ENCODE data around the gene PGA4.

The PGA4 gene

DNA sequence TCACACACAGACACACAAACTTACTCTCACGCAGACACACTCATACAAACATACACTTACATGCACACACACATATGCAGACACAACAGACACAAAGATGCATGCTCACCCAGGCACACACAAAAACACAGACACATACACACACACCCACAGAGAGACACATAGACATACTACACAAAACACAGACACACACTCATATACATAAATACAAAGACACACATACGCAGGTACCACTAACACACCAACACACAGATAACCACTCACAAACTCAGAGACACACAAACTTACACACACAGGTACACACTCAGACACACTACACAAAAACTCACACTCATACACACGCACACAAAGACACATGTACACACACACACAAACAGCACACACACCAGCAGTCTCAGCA is 50.6 kb downstream of the PGA4 start:
- H3K4me1 ChIP-seq (ENCODE audit: control insufficient read depth in 1 of 2, insufficient read depth in 2 of 2, low read length in 2 of 2): no peaks in the 10 kb centered on the region

DNA sequence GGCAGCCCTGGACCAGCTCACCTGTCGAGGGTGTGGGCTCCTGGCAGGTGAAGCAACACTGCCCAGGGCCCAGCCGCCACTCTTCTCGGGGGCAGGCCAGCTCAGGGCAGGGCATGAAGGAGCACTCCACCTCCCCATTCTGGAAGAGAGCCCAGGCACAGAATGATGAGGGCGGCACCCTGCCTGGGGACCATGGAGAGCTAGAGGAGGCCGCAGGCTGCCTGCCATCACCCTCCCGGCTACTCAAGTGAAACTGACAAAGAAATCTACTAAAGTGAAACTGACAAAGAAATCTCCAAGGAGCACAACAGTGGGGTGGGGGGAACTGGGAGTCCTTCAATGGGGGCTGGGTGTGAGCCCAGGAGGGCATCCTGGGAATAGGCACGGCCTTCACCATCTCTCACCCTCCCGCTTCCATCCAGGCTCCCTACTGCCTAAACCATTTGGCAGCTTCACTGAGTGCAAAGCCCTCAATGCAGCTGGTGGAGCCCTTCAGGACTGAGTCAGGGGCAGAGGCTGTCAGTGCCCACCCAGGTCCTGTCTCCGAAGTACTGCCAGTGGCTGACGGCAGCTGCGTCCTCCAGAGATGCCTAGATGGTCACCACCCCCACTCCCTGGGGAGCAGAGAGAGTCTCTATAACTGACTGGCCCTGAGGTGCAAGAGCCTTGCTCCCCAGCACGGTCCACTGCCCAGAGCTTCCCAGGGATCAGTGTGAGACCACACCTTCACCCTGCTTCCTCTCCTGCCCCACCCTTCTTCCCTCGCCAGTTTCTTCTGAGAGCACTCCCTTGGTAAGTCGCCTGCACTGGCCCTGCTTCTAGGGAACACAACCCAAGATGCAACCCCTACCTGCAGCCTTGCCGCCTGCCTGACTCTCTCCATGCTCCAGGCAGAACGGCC is 51.3 kb downstream of the PGA4 start:
- no peaks in the 10 kb centered on the region for H3K9me3 ChIP-seq (ENCODE audit: control insufficient read depth in 1 of 2, low read length in 2 of 2)
- no peaks in the 10 kb centered on the region for H3K27me3 ChIP-seq (ENCODE audit: low read depth, low read length)
- no peak overlapping the region for H3K27ac ChIP-seq (ENCODE audit: low read length)

More for the DNA sequence above, 50.6 kb downstream of the PGA4 start:
- Histone ChIP-seq H3K36me3 (ENCODE audit: control insufficient read depth in 1 of 2, insufficient read depth in 2 of 2, low read length in 2 of 2) (no peaks in the 10 kb centered on the region), H3K27me3 (ENCODE audit: low read depth, low read length) (no peaks in the 10 kb centered on the region), H3K4me3 (ENCODE audit: low read depth in 1 of 2, low read length in 2 of 2) (no peak overlapping the region), H3K9me3 (ENCODE audit: control insufficient read depth in 1 of 2, low read length in 2 of 2) (no peaks in the 10 kb centered on the region), H3K27ac (ENCODE audit: low read length) (no peak overlapping the region)

DNA sequence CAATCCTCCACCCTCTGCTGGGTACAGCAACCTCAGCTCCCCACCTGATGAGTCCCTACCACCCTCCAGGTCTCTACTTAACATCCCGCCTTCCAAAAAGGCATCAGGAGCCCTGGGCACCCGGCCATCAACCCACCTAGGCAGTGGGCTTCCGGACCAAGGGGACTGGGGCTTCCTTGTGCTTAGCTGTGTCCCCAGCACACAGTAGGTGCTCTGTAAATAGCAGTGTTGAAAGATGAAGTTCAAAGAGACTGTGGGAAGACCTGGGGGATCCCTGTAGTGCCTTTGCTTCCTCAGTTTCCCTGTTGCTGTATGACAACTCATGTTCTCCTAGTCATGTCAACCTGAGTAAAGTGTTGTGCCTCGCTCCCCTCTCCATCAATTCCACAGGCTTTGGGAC is 51.9 kb downstream of the PGA4 start:
- Histone ChIP-seq H3K4me1 (ENCODE audit: control insufficient read depth in 1 of 2, insufficient read depth in 2 of 2, low read length in 2 of 2) (no peaks in the 10 kb centered on the region), H3K27me3 (ENCODE audit: low read depth, low read length) (no peaks in the 10 kb centered on the region), H3K9me3 (ENCODE audit: control insufficient read depth in 1 of 2, low read length in 2 of 2) (no peaks in the 10 kb centered on the region), H3K4me3 (ENCODE audit: low read depth in 1 of 2, low read length in 2 of 2) (no peak overlapping the region), H3K36me3 (ENCODE audit: control insufficient read depth in 1 of 2, insufficient read depth in 2 of 2, low read length in 2 of 2) (no peaks in the 10 kb centered on the region), H3K27ac (ENCODE audit: low read length) (no peak overlapping the region)

More for the DNA sequence above, 51.3 kb downstream of the PGA4 start:
- no peak overlapping the region for H3K4me3 ChIP-seq (ENCODE audit: low read depth in 1 of 2, low read length in 2 of 2)
- H3K4me1 ChIP-seq (ENCODE audit: control insufficient read depth in 1 of 2, insufficient read depth in 2 of 2, low read length in 2 of 2): no peaks in the 10 kb centered on the region
- no peaks in the 10 kb centered on the region for H3K36me3 ChIP-seq (ENCODE audit: control insufficient read depth in 1 of 2, insufficient read depth in 2 of 2, low read length in 2 of 2)

DNA sequence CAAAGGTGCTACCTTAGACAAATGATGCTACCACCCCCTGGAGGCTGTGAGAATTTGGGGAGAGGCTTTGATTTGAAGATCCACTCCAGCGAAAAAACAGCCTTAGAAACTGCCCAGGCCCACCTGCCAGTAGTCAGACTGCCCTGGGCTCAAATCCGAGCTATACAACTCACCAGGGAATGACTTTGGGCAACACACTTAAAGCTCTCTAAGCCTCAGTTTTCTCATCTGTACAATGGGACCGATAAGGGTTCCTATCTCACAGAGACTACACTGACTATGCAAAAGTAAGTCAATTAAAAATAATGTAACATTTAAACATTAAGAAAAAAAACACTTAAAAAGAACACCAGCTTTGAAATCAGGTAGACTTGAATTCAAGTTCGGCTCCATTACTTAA is 53.0 kb downstream of the PGA4 start:
- no peaks in the 10 kb centered on the region for H3K27me3 ChIP-seq (ENCODE audit: low read depth, low read length)
- no peak overlapping the region for H3K27ac ChIP-seq (ENCODE audit: low read length)
- H3K4me3 ChIP-seq (ENCODE audit: low read depth in 1 of 2, low read length in 2 of 2): no peak overlapping the region
- H3K4me1 ChIP-seq (ENCODE audit: control insufficient read depth in 1 of 2, insufficient read depth in 2 of 2, low read length in 2 of 2): no peaks in the 10 kb centered on the region
- H3K9me3 ChIP-seq (ENCODE audit: control insufficient read depth in 1 of 2, low read length in 2 of 2): no peaks in the 10 kb centered on the region
- H3K36me3 ChIP-seq (ENCODE audit: control insufficient read depth in 1 of 2, insufficient read depth in 2 of 2, low read length in 2 of 2): no peaks in the 10 kb centered on the region

DNA sequence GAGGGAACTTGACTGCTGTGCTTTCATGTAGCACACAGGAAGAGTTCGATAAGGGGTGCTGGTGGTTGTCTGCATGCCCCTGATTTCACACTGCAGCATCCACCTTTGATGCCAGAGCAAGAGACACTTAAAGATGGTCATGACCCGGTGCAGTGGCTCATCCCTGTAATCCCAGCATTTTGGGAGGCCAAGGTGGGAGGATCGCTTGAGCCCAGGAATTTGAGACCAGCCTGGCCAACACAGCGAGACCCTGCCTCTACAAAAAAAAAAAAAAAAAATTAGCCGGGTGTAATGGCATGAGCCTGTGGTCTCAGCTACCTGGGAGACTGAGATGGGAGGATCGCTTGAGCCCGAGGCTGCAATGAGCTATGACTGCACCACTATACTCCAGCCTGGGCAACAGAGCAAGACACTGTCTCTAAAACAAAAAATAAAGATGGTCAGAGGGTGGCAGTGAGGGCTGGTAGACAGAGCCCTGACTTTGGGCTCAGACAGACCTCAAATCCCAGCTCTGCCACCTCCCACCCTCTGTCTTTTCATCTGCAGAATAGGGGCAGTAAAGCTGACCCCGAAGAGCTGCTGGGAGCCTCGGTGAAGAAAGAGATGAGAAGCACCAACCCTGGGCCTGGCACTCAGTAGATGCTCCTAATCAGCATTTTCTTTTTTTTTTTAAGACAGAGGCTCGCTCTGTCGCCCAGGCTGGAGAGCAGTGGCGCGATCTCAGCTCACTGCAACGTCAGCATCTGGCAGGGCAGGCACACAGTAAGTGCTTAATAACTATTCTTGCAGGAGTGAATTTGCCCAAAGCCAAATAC is 55.2 kb downstream of the PGA4 start:
- H3K4me1 ChIP-seq (ENCODE audit: control insufficient read depth in 1 of 2, insufficient read depth in 2 of 2, low read length in 2 of 2): peaks cover 0 to 6% of the 10 kb centered on the region in 2 donors
- H3K36me3 ChIP-seq (ENCODE audit: control insufficient read depth in 1 of 2, insufficient read depth in 2 of 2, low read length in 2 of 2): no peaks in the 10 kb centered on the region
- H3K27ac ChIP-seq (ENCODE audit: low read length): no peak overlapping the region
- no peaks in the 10 kb centered on the region for H3K27me3 ChIP-seq (ENCODE audit: low read depth, low read length)
- no peak overlapping the region for H3K4me3 ChIP-seq (ENCODE audit: low read depth in 1 of 2, low read length in 2 of 2)
- no peaks in the 10 kb centered on the region for H3K9me3 ChIP-seq (ENCODE audit: control insufficient read depth in 1 of 2, low read length in 2 of 2)

DNA sequence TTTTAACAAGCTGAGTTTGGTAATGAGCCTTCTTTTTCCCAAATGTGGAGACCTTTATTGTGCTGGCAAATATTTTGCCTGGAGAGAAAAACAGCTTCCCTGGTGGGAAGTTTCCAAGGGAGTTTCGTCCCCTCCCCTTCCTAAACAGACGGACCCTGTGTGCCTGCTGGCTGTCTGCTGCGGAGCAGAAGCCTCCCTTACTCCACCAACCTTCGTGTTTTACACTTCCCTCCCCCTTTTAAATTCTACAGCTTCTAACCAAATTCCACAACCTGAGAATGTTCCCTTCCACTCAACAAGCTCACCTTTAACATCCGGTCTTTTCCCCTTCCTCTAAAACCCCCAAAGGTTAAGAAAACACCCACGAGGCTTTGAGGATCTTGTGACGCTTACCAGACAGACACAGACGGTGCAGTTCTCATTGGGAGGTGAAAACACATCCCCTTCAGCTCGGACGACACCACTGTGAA is 55.9 kb downstream of the PGA4 start:
- Histone ChIP-seq H3K27me3 (ENCODE audit: low read depth, low read length) (no peaks in the 10 kb centered on the region), H3K36me3 (ENCODE audit: control insufficient read depth in 1 of 2, insufficient read depth in 2 of 2, low read length in 2 of 2) (no peaks in the 10 kb centered on the region), H3K27ac (ENCODE audit: low read length) (no peak overlapping the region), H3K4me1 (ENCODE audit: control insufficient read depth in 1 of 2, insufficient read depth in 2 of 2, low read length in 2 of 2) (peaks cover 0 to 6% of the 10 kb centered on the region in 2 donors), H3K9me3 (ENCODE audit: control insufficient read depth in 1 of 2, low read length in 2 of 2) (no peaks in the 10 kb centered on the region), H3K4me3 (ENCODE audit: low read depth in 1 of 2, low read length in 2 of 2) (no peak overlapping the region)

DNA sequence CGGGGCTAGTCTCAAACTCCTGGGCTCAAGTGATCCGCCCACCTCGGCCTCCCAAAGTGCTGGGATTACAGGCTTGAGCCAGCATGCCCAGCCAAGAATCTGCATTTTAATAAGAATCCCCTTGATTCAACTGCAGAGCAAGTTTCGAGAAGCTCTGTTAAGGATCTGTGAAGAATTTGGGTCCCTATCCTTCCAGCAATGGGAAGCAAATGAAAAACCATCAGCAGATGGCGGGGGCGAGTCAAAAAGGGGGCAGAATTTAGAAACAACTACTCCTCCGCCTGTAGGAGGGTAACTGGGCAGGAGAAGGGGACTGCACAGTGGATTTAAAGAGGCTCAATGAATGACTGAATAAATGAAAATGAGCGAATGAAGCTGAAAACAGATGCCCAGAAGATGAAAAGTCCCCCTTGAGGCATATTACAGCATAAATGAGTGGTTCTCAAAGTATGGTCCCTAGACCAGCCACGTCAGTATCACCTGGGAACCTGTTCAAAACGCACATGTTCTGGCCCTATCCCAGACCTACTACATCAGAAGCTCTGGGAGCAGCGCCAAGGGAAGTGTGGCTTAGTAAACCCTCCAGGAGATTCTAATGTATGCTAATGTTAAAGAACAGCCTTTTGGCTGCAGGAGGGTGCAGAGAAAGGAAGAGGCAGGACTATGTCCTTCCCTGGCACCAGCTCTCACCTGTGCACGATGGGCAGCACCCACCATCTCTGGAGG is 58.0 kb downstream of the PGA4 start:
- H3K4me1 ChIP-seq (ENCODE audit: control insufficient read depth in 1 of 2, insufficient read depth in 2 of 2, low read length in 2 of 2): peaks cover 0 to 6% of the 10 kb centered on the region in 2 donors
- no peak overlapping the region for H3K27ac ChIP-seq (ENCODE audit: low read length)
- no peak overlapping the region for H3K4me3 ChIP-seq (ENCODE audit: low read depth in 1 of 2, low read length in 2 of 2)
- H3K27me3 ChIP-seq (ENCODE audit: low read depth, low read length): no peaks in the 10 kb centered on the region
- H3K9me3 ChIP-seq (ENCODE audit: control insufficient read depth in 1 of 2, low read length in 2 of 2): no peaks in the 10 kb centered on the region
- H3K36me3 ChIP-seq (ENCODE audit: control insufficient read depth in 1 of 2, insufficient read depth in 2 of 2, low read length in 2 of 2): no peaks in the 10 kb centered on the region

DNA sequence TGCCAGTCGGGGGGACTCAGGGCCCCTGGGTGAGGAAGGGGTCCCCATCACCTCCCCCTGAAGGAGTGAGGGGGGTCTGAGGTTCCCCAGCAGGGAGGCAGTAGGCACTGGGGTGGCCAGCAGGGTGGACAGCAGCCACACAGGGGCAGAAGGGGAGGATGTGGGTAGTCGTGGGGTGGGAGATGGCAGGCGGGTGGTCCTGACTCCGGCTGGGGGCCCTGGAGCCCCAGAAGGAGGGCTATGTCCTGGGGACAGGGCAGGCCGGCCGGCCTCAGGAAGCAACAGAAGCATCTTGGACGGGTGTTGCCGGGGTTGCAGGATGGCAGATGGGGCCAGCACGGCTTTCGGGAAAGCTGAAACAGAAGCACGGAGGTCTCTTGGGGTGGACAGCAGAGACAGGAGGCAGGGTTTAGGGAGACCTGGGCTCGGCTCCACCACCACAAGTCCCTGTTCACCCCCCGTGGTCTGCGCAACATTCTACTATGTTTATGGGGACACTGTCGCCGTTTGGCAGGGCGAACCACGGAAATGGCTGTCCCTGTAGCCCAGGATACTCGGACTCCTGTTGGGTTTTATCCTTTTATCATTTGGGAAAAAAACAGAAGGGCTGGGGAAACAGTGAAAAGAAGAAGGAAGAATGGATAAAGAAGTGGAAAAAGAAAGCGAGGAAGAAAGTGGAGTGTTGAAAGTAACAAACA is 58.9 kb downstream of the PGA4 start:
- Histone ChIP-seq H3K36me3 (ENCODE audit: control insufficient read depth in 1 of 2, insufficient read depth in 2 of 2, low read length in 2 of 2) (no peaks in the 10 kb centered on the region), H3K4me3 (ENCODE audit: low read depth in 1 of 2, low read length in 2 of 2) (no peak overlapping the region), H3K27ac (ENCODE audit: low read length) (no peak overlapping the region), H3K27me3 (ENCODE audit: low read depth, low read length) (no peaks in the 10 kb centered on the region), H3K4me1 (ENCODE audit: control insufficient read depth in 1 of 2, insufficient read depth in 2 of 2, low read length in 2 of 2) (peaks cover 0 to 6% of the 10 kb centered on the region in 2 donors), H3K9me3 (ENCODE audit: control insufficient read depth in 1 of 2, low read length in 2 of 2) (no peaks in the 10 kb centered on the region)

All from muscle layer of duodenum (tissue), 2 donors.